ENCODE results near the gene SARDH. TPM values are rescaled to one million over a fixed set of nuclear protein-coding genes. Genes with fewer than 3 reads are reported as not detected.
"Not testable (repeated sequence)": the region's sequence is repeated elsewhere in the genome, so short reads cannot be mapped to it uniquely, and the experiment has no call there.

Gene SARDH
- total and polyA plus RNA-seq, 5 donors = 1.7 to 3.2 (median 2.7) TPM

- no peaks in the 10 kb centered on the region for H3K4me1 ChIP-seq (ENCODE audit: control insufficient read depth, insufficient read depth, low read length)
- ATAC-seq (no peak), DNase-seq (no peak)
- no peaks in the 10 kb centered on the region for H3K9me3 ChIP-seq (ENCODE audit: control insufficient read depth, low read length)
- H3K27ac ChIP-seq (ENCODE audit: low read length) = no peak overlapping the region
- intact Hi-C loops (cut with DNase I) = no loop called here
- no peaks in the 10 kb centered on the region for H3K27me3 ChIP-seq (ENCODE audit: control insufficient read depth, insufficient read depth)
- H3K4me3 ChIP-seq (ENCODE audit: low read length) = no peak overlapping the region
- 90% methylated on average over 6 of the region's 6 CpGs for WGBS
Observed at GRCh38 chr9:133754187-133754586, 16.0 kb upstream of the SARDH start.

- DNase-seq (no peak), ATAC-seq (no peak)
- no peak overlapping the region for H3K27ac ChIP-seq (ENCODE audit: low read length)
- WGBS = 63% methylated on average over 9 of the region's 9 CpGs
- H3K4me3 ChIP-seq (ENCODE audit: low read length) = no peak overlapping the region
- H3K27me3 ChIP-seq (ENCODE audit: control insufficient read depth, insufficient read depth) = no peaks in the 10 kb centered on the region
- H3K4me1 ChIP-seq (ENCODE audit: control insufficient read depth, insufficient read depth, low read length) = no peaks in the 10 kb centered on the region
- H3K9me3 ChIP-seq (ENCODE audit: control insufficient read depth, low read length) = no peaks in the 10 kb centered on the region
- intact Hi-C loops (cut with DNase I) = no loop called here
Observed at GRCh38 chr9:133752739-133753446, 14.7 kb upstream of the SARDH start.

- 86% methylated on average over 9 of the region's 9 CpGs for WGBS
- ATAC-seq = no peak
Observed at GRCh38 chr9:133750982-133751649, 13.0 kb upstream of the SARDH start.

GRCh38 chr9:133747309-133747708 lies 9.2 kb upstream of the SARDH start:
- intact Hi-C loops (cut with DNase I) = no loop called here
- H3K4me1 ChIP-seq (ENCODE audit: control insufficient read depth, insufficient read depth, low read length) = no peaks in the 10 kb centered on the region
- no peak overlapping the region for H3K27ac ChIP-seq (ENCODE audit: low read length)
- ATAC-seq (no peak), DNase-seq (no peak)
- no peaks in the 10 kb centered on the region for H3K9me3 ChIP-seq (ENCODE audit: control insufficient read depth, low read length)
- H3K27me3 ChIP-seq (ENCODE audit: control insufficient read depth, insufficient read depth) = no peaks in the 10 kb centered on the region
- no peak overlapping the region for H3K4me3 ChIP-seq (ENCODE audit: low read length)

More at GRCh38 chr9:133750982-133751649, 13.0 kb upstream of the SARDH start:
- intact Hi-C loops (cut with DNase I) = no loop called here
- Histone ChIP-seq H3K27me3 (ENCODE audit: control insufficient read depth, insufficient read depth) (no peaks in the 10 kb centered on the region), H3K4me1 (ENCODE audit: control insufficient read depth, insufficient read depth, low read length) (no peaks in the 10 kb centered on the region), H3K4me3 (ENCODE audit: low read length) (no peak overlapping the region), H3K9me3 (ENCODE audit: control insufficient read depth, low read length) (no peaks in the 10 kb centered on the region), H3K27ac (ENCODE audit: low read length) (no peak overlapping the region)
- no peak for DNase-seq

- peak in 1 of 3 donors; percentile 34 for DNase-seq
- H3K9me3 ChIP-seq (ENCODE audit: control insufficient read depth, low read length); ATAC-seq; H3K4me3 ChIP-seq (ENCODE audit: low read length); H3K27me3 ChIP-seq (ENCODE audit: control insufficient read depth, insufficient read depth); intact Hi-C loops (cut with DNase I); H3K27ac ChIP-seq (ENCODE audit: low read length); H3K4me1 ChIP-seq (ENCODE audit: control insufficient read depth, insufficient read depth, low read length): not testable (repeated sequence)
- WGBS = 93% methylated on average over 22 of the region's 31 CpGs
Observed at GRCh38 chr9:133744528-133744927, 6.4 kb upstream of the SARDH start.

GRCh38 chr9:133742849-133743444 lies 4.8 kb upstream of the SARDH start:
- H3K27me3 ChIP-seq (ENCODE audit: control insufficient read depth, insufficient read depth) = no peaks in the 10 kb centered on the region
- WGBS = 14% methylated on average over 8 of the region's 8 CpGs
- DNase-seq (peak; percentile 74 to 89 (median 86)), ATAC-seq (peak; percentile 69 to 79)
- intact Hi-C loops (cut with DNase I) = no loop called here
- no peak overlapping the region for H3K27ac ChIP-seq (ENCODE audit: low read length)
- no peak overlapping the region for H3K4me3 ChIP-seq (ENCODE audit: low read length)
- no peaks in the 10 kb centered on the region for H3K9me3 ChIP-seq (ENCODE audit: control insufficient read depth, low read length)
- no peaks in the 10 kb centered on the region for H3K4me1 ChIP-seq (ENCODE audit: control insufficient read depth, insufficient read depth, low read length)

- Histone ChIP-seq H3K27me3 (ENCODE audit: control insufficient read depth, insufficient read depth) (no peaks in the 10 kb centered on the region), H3K4me1 (ENCODE audit: control insufficient read depth, insufficient read depth, low read length) (no peaks in the 10 kb centered on the region), H3K4me3 (ENCODE audit: low read length) (no peak overlapping the region), H3K27ac (ENCODE audit: low read length) (no peak overlapping the region), H3K9me3 (ENCODE audit: control insufficient read depth, low read length) (no peaks in the 10 kb centered on the region)
- ATAC-seq = no peak
- WGBS = 81% methylated on average over 7 of the region's 7 CpGs
- intact Hi-C loops (cut with DNase I) = no loop called here
- DNase-seq = no peak
Observed at GRCh38 chr9:133742251-133742650, 4.1 kb upstream of the SARDH start.

- H3K27ac ChIP-seq (ENCODE audit: low read length) = no peak overlapping the region
- H3K27me3 ChIP-seq (ENCODE audit: control insufficient read depth, insufficient read depth) = no peaks in the 10 kb centered on the region
- DNase-seq (no peak), ATAC-seq (no peak)
- H3K4me1 ChIP-seq (ENCODE audit: control insufficient read depth, insufficient read depth, low read length) = no peaks in the 10 kb centered on the region
- WGBS = 94% methylated on average over 14 of the region's 14 CpGs
- no peaks in the 10 kb centered on the region for H3K9me3 ChIP-seq (ENCODE audit: control insufficient read depth, low read length)
- intact Hi-C loops (cut with DNase I) = no loop called here
- H3K4me3 ChIP-seq (ENCODE audit: low read length) = no peak overlapping the region
Observed at GRCh38 chr9:133741716-133742115, 3.6 kb upstream of the SARDH start.

- intact Hi-C loops (cut with DNase I) = no loop called here
- ATAC-seq (no peak), DNase-seq (no peak)
- no peaks in the 10 kb centered on the region for H3K9me3 ChIP-seq (ENCODE audit: control insufficient read depth, low read length)
- no peaks in the 10 kb centered on the region for H3K27me3 ChIP-seq (ENCODE audit: control insufficient read depth, insufficient read depth)
- 78% methylated on average over 8 of the region's 8 CpGs for WGBS
- no peak overlapping the region for H3K4me3 ChIP-seq (ENCODE audit: low read length)
- no peaks in the 10 kb centered on the region for H3K4me1 ChIP-seq (ENCODE audit: control insufficient read depth, insufficient read depth, low read length)
- H3K27ac ChIP-seq (ENCODE audit: low read length) = no peak overlapping the region
Observed at GRCh38 chr9:133740911-133741310, 2.8 kb upstream of the SARDH start.

GRCh38 chr9:133739408-133740280 lies 1.5 kb upstream of the SARDH start:
- Histone ChIP-seq H3K9me3 (ENCODE audit: control insufficient read depth, low read length) (no peaks in the 10 kb centered on the region), H3K4me3 (ENCODE audit: low read length) (no peak overlapping the region), H3K4me1 (ENCODE audit: control insufficient read depth, insufficient read depth, low read length) (no peaks in the 10 kb centered on the region), H3K27ac (ENCODE audit: low read length) (no peak overlapping the region), H3K27me3 (ENCODE audit: control insufficient read depth, insufficient read depth) (no peaks in the 10 kb centered on the region)
- no peak for ATAC-seq
- no peak for DNase-seq
- intact Hi-C loops (cut with DNase I) = no loop called here
- WGBS = 82% methylated on average over 17 of the region's 17 CpGs

All from right cardiac atrium (tissue), 5 donors.